SK-N-SH treated with all-trans-retinoic acid at 6 μM for 48 hours (cell line): ENCODE measurements around the gene PLEKHG4.

ENCODE experiments used
- ATAC-seq: fragments of 200-7000 bp; cut with Tn5 transposase; 3 replicates; pipeline ENCODE4 v1.9.1; 2020; ENCODE audit warnings: mild to moderate bottlenecking, moderate library complexity
- ARNTL ChIP-seq: fragments of 450-650 bp; formaldehyde crosslinking; IDR thresholded peaks from 2 replicates; pipeline ENCODE4 v1.5.0; 2020; ENCODE audit warnings: low read depth, mild to moderate bottlenecking, moderate library complexity, borderline replicate concordance
- BACH2 ChIP-seq: fragments of 250-450 bp; sonication (Bioruptor Pico); IDR thresholded peaks from 2 replicates; pipeline ENCODE4 v1.9.0; 2021; ENCODE audit warnings: mild to moderate bottlenecking, borderline replicate concordance
- CREB5 ChIP-seq: fragments of 250-450 bp; sonication (Bioruptor Pico); IDR thresholded peaks from 2 replicates; pipeline ENCODE4 v1.5.1; 2020; ENCODE audit warnings: low read depth, mild to moderate bottlenecking, moderate library complexity
- CSDC2 ChIP-seq: fragments of 250-450 bp; sonication (Bioruptor Pico); IDR thresholded peaks from 2 replicates; pipeline ENCODE4 v1.5.0; 2020; ENCODE audit warnings: mild to moderate bottlenecking, moderate library complexity
- CSRNP3 ChIP-seq: fragments of 250-450 bp; sonication (Bioruptor Pico); IDR thresholded peaks from 2 replicates; pipeline ENCODE4 v1.5.1; 2021; ENCODE audit warnings: mild to moderate bottlenecking, moderate library complexity
- ESRRG ChIP-seq: fragments of 250-450 bp; sonication (Bioruptor Pico); IDR thresholded peaks from 2 replicates; pipeline ENCODE4 v1.6.1; 2021; ENCODE audit warnings: mild to moderate bottlenecking
- GLIS3 ChIP-seq: fragments of 250-450 bp; sonication (Bioruptor Pico); IDR thresholded peaks from 2 replicates; pipeline ENCODE4 v1.5.0; 2020; ENCODE audit warnings: mild to moderate bottlenecking, moderate library complexity
- OSR1 ChIP-seq: fragments of 250-450 bp; sonication (Bioruptor Pico); IDR thresholded peaks from 2 replicates; pipeline ENCODE4 v1.8.0; 2022; ENCODE audit warnings: moderate library complexity, mild to moderate bottlenecking, inconsistent platforms
- PATZ1 ChIP-seq: fragments of 250-450 bp; sonication (Bioruptor Pico); IDR thresholded peaks from 2 replicates; pipeline ENCODE4 v1.8.0; 2020; ENCODE audit warnings: mild to moderate bottlenecking, moderate library complexity, borderline replicate concordance
- POU6F1 ChIP-seq: fragments of 250-450 bp; sonication (Bioruptor Pico); IDR thresholded peaks from 2 replicates; pipeline ENCODE4 v1.8.0; 2021; ENCODE audit warnings: low read depth, mild to moderate bottlenecking, moderate library complexity, borderline replicate concordance
- PPARA ChIP-seq: fragments of 250-450 bp; sonication (Bioruptor Pico); IDR thresholded peaks from 2 replicates; pipeline ENCODE4 v1.5.0; 2020; ENCODE audit warnings: mild to moderate bottlenecking, borderline replicate concordance
- RARB ChIP-seq: fragments of 250-450 bp; sonication (Bioruptor Pico); IDR thresholded peaks from 2 replicates; pipeline ENCODE4 v1.8.0; 2021; ENCODE audit warnings: mild to moderate bottlenecking, moderate library complexity
- SNAI2 ChIP-seq: fragments of 250-450 bp; sonication (Bioruptor Pico); IDR thresholded peaks from 2 replicates; pipeline ENCODE4 v1.5.0; 2020; ENCODE audit warnings: mild to moderate bottlenecking, moderate library complexity
- TCF4 ChIP-seq: fragments of 250-450 bp; sonication (Bioruptor Pico); IDR thresholded peaks from 2 replicates; pipeline ENCODE4 v1.8.0; 2021; ENCODE audit warnings: mild to moderate bottlenecking, moderate library complexity, borderline replicate concordance
- TOX ChIP-seq: fragments of 250-450 bp; sonication (Bioruptor Pico); IDR thresholded peaks from 2 replicates; pipeline ENCODE4 v1.8.0; 2021; ENCODE audit warnings: mild to moderate bottlenecking, moderate library complexity, borderline replicate concordance
- TSHZ2 ChIP-seq: fragments of 250-450 bp; sonication (Bioruptor Pico); IDR thresholded peaks from 2 replicates; pipeline ENCODE4 v1.5.0; 2020; ENCODE audit warnings: mild to moderate bottlenecking, moderate library complexity
- ZC3H10 ChIP-seq: fragments of 250-450 bp; sonication (Bioruptor Pico); IDR thresholded peaks from 2 replicates; pipeline ENCODE4 v1.5.1; 2021; ENCODE audit warnings: mild to moderate bottlenecking, moderate library complexity
- ZFP3 ChIP-seq: fragments of 250-450 bp; sonication (Bioruptor Pico); IDR thresholded peaks from 2 replicates; pipeline ENCODE4 v1.5.0; 2020; ENCODE audit warnings: mild to moderate bottlenecking, moderate library complexity
- ZFP30 ChIP-seq: fragments of 450-650 bp; formaldehyde crosslinking; IDR thresholded peaks from 2 replicates; pipeline ENCODE4 v1.5.0; 2022; ENCODE audit warnings: mild to moderate bottlenecking, moderate library complexity
- ZNF565 ChIP-seq: fragments of 450-650 bp; formaldehyde crosslinking; conservative IDR thresholded peaks from 2 replicates; pipeline ENCODE4 v1.5.0; 2020; ENCODE audit warnings: low read depth, mild to moderate bottlenecking, moderate library complexity
- ZNF70 ChIP-seq: fragments of 450-650 bp; formaldehyde crosslinking; IDR thresholded peaks from 2 replicates; pipeline ENCODE4 v1.5.0; 2020; ENCODE audit warnings: mild to moderate bottlenecking, moderate library complexity
- ZNF8 ChIP-seq: fragments of 450-650 bp; formaldehyde crosslinking; IDR thresholded peaks from 2 replicates; pipeline ENCODE4 v1.5.0; 2020; ENCODE audit warnings: mild to moderate bottlenecking, moderate library complexity

PLEKHG4 gene

GRCh38 chr16:67238278-67238575 is 41.1 kb upstream of the PLEKHG4 start:
- ATAC-seq = no peak
- TF ChIP-seq CREB5 (CRISPR knock-in tag) (no peak), ZFP3 (CRISPR knock-in tag) (no peak), ZNF565 (CRISPR knock-in tag) (no peak), RARB (no peak), OSR1 (CRISPR knock-in tag) (no peak), PPARA (CRISPR knock-in tag) (no peak), ZC3H10 (CRISPR knock-in tag) (no peak), GLIS3 (CRISPR knock-in tag) (no peak), ARNTL (no peak), TSHZ2 (CRISPR knock-in tag) (no peak), BACH2 (no peak)

- no peak for ATAC-seq
- TF ChIP-seq BACH2 (no peak), GLIS3 (CRISPR knock-in tag) (no peak), TOX (CRISPR knock-in tag) (no peak), PATZ1 (CRISPR knock-in tag) (no peak), ESRRG (CRISPR knock-in tag) (no peak), POU6F1 (CRISPR knock-in tag) (no peak), ZFP30 (CRISPR knock-in tag) (no peak), RARB (no peak), ZNF8 (CRISPR knock-in tag) (no peak), ZNF565 (CRISPR knock-in tag) (no peak), CSRNP3 (no peak), CREB5 (CRISPR knock-in tag) (no peak), ZNF70 (CRISPR knock-in tag) (no peak), PPARA (CRISPR knock-in tag) (no peak), SNAI2 (CRISPR knock-in tag) (no peak), ZC3H10 (CRISPR knock-in tag) (no peak), TSHZ2 (CRISPR knock-in tag) (no peak), TCF4 (CRISPR knock-in tag) (no peak), CSDC2 (CRISPR knock-in tag) (no peak), ARNTL (no peak)
These were observed 40.4 kb upstream of the PLEKHG4 start for GRCh38 chr16:67238806-67239470.
